ENCODE measurements around the gene MDN1. TPM values are rescaled to one million over a fixed set of nuclear protein-coding genes. Genes with fewer than 3 reads are reported as not detected.

Gene MDN1
- total and polyA plus RNA-seq, 2 of the 13 experiments (the other 11 are each of a cell fraction or from before 2014, with no cell fraction given) = 18.8 to 52.9 TPM

DNA sequence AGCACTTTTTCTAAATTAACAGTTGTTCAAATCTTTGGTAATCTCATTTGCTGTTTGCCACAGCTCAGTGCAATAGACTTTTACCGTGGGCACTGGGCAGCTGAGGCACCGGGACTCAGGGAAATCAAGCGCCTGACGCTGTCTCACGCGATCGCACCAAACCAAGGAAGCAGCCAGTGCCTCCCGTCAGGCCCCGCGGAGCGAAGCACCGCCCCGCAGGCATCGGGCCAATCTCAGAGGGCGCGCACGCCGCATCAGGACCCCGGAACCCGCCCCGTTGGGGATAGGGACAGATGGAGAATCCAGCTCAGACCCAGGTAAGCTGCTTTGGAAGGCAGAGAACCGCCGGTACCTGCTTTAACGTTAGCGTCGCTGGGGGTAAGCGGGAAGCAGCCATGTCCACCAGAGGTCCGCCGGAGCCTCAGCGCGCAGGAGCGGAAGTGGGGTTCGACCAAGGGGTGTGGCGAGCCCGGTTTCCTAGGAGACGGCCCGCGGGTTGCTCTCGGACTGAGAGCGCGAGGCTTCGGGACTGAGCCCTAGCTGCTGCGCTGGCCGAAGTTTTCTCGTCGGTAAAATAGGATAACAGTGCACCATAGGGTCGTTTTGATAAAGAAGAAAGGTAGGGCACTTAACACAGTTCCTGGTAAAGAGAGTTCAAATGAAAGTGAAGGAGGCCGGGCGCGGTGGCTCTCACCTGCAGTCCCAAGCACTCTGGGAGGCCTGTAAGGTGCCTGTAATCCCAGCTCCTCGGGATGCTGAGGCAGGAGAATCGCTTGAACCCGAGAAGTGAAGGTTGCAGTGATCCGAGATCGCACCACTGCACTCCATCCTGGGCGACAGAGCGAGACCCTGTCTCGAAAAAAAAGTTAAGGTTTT, 181.0 kb downstream of the MDN1 start, which contains the start of gene LYRM2 (continued):
- TF ChIP-seq ZBTB3 (CRISPR knock-in tag; IDR thresholded peaks at IDR 0.05; ENCODE audit: borderline replicate concordance, low read depth) (no peak), NFE2L1 (CRISPR knock-in tag; IDR thresholded peaks at IDR 0.05; ENCODE audit: borderline replicate concordance) (no peak; the same call in 1 of the 2 replicates), SMARCC2 (IDR thresholded peaks at IDR 0.05) (no peak), ZFYVE20 (CRISPR knock-in tag; IDR thresholded peaks at IDR 0.05; ENCODE audit: borderline replicate concordance, low read depth) (no peak), ZFAT (CRISPR knock-in tag; conservative IDR thresholded peaks at IDR 0.05) (no peak; the same call in 1 of the 2 replicates), POLR2G (IDR thresholded peaks at IDR 0.05; ENCODE audit: low read depth, low read length) (peak; percentile 94), RBFOX2 (IDR thresholded peaks at IDR 0.05; ENCODE audit: low read depth, low read length) (peak; percentile 91), ELF1 (CRISPR knock-in tag; IDR thresholded peaks at IDR 0.05) (peak; percentile 94), ZNF292 (CRISPR knock-in tag; IDR thresholded peaks at IDR 0.05; ENCODE audit: borderline replicate concordance, low read depth) (peak; percentile 67; the same call in 1 of the 2 replicates), GZF1 (CRISPR knock-in tag; IDR thresholded peaks at IDR 0.05) (no peak), ZNF33A (CRISPR knock-in tag; IDR thresholded peaks at IDR 0.05; ENCODE audit: borderline replicate concordance) (no peak), REXO4 (CRISPR knock-in tag; IDR thresholded peaks at IDR 0.05; ENCODE audit: borderline replicate concordance) (no peak), ZNF343 (CRISPR knock-in tag; IDR thresholded peaks at IDR 0.05) (0 out of 2 replicates have a peak, but pooled peaks have one; percentile 78), ZNF501 (CRISPR knock-in tag; IDR thresholded peaks at IDR 0.05) (peak; percentile 94), TRIM24 (CRISPR knock-in tag; IDR thresholded peaks at IDR 0.05) (no peak), ZIK1 (CRISPR knock-in tag; IDR thresholded peaks at IDR 0.05; ENCODE audit: borderline replicate concordance, low read depth) (no peak)
- TF ChIP-seq, protein P1, sequence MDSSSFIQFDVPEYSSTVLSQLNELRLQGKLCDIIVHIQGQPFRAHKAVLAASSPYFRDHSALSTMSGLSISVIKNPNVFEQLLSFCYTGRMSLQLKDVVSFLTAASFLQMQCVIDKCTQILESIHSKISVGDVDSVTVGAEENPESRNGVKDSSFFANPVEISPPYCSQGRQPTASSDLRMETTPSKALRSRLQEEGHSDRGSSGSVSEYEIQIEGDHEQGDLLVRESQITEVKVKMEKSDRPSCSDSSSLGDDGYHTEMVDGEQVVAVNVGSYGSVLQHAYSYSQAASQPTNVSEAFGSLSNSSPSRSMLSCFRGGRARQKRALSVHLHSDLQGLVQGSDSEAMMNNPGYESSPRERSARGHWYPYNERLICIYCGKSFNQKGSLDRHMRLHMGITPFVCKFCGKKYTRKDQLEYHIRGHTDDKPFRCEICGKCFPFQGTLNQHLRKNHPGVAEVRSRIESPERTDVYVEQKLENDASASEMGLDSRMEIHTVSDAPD (CRISPR knock-in tag; IDR thresholded peaks at IDR 0.05) = 0 out of 2 replicates have a peak, but pooled peaks have one; percentile 23
- TF ChIP-seq, protein P2, sequence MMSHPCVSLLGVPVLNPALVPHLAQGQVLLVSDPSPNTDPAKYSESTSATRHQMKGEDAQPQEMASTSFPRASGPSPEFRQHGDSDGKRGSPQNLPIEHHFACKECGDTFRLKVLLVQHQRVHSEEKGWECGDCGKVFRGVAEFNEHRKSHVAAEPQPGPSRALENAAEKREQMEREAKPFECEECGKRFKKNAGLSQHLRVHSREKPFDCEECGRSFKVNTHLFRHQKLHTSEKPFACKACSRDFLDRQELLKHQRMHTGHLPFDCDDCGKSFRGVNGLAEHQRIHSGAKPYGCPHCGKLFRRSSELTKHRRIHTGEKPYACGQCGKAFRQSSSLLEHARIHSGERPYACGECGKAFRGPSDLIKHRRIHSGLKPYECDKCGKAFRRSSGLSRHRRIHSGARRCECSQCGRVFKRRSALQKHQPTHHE (CRISPR knock-in tag; IDR thresholded peaks at IDR 0.05; ENCODE audit: borderline replicate concordance) = peak; percentile 91; the same call in 1 of the 2 replicates
- TF ChIP-seq, protein P3, sequence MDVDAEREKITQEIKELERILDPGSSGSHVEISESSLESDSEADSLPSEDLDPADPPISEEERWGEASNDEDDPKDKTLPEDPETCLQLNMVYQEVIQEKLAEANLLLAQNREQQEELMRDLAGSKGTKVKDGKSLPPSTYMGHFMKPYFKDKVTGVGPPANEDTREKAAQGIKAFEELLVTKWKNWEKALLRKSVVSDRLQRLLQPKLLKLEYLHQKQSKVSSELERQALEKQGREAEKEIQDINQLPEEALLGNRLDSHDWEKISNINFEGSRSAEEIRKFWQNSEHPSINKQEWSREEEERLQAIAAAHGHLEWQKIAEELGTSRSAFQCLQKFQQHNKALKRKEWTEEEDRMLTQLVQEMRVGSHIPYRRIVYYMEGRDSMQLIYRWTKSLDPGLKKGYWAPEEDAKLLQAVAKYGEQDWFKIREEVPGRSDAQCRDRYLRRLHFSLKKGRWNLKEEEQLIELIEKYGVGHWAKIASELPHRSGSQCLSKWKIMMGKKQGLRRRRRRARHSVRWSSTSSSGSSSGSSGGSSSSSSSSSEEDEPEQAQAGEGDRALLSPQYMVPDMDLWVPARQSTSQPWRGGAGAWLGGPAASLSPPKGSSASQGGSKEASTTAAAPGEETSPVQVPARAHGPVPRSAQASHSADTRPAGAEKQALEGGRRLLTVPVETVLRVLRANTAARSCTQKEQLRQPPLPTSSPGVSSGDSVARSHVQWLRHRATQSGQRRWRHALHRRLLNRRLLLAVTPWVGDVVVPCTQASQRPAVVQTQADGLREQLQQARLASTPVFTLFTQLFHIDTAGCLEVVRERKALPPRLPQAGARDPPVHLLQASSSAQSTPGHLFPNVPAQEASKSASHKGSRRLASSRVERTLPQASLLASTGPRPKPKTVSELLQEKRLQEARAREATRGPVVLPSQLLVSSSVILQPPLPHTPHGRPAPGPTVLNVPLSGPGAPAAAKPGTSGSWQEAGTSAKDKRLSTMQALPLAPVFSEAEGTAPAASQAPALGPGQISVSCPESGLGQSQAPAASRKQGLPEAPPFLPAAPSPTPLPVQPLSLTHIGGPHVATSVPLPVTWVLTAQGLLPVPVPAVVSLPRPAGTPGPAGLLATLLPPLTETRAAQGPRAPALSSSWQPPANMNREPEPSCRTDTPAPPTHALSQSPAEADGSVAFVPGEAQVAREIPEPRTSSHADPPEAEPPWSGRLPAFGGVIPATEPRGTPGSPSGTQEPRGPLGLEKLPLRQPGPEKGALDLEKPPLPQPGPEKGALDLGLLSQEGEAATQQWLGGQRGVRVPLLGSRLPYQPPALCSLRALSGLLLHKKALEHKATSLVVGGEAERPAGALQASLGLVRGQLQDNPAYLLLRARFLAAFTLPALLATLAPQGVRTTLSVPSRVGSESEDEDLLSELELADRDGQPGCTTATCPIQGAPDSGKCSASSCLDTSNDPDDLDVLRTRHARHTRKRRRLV (CRISPR knock-in tag; IDR thresholded peaks at IDR 0.05) = peak; percentile 67; the same call in 1 of the 2 replicates

All from HepG2 (cell line).